Measurements from ENCODE around the gene NFIL3.

NFIL3 gene

GRCh38 chr9:91422758-91423711 lies 597 bp downstream of the NFIL3 start:
- ChIA-PET POLR2A (no interaction called here), CTCF (interaction anchor here (8.2 kb wide), 1 partner anchor 507 kb away, joined by 121 read pairs; no protein-coding TSS in a partner anchor)
- TF ChIP-seq CTCF (IDR thresholded peaks at IDR 0.05; ENCODE audit: control extremely low read depth, extremely low read depth, low read depth, missing control alignments), result peak; percentile 38
- peak; percentile 58 for DNase-seq (ENCODE audit: extremely low spot score)

- POLR2A ChIA-PET, result no interaction called here
- TF ChIP-seq CTCF (IDR thresholded peaks at IDR 0.05; ENCODE audit: control extremely low read depth, extremely low read depth, low read depth, missing control alignments), result no peak
- no peak for DNase-seq (ENCODE audit: extremely low spot score)
- CTCF ChIA-PET, result interaction anchor here (2.3 to 8.2 kb wide), 2 partner anchors 12 to 506 kb away, joined by 7 to 121 read pairs; no protein-coding TSS in a partner anchor
These were observed 1.5 kb downstream of the NFIL3 start for GRCh38 chr9:91421971-91422757.

- POLR2A ChIA-PET, result no interaction called here
- CTCF ChIA-PET, result interaction anchor here (0.8 to 2.3 kb wide), 2 partner anchors 11 to 16 kb away, joined by 3 to 7 read pairs; no protein-coding TSS in a partner anchor
- TF ChIP-seq CTCF (IDR thresholded peaks at IDR 0.05; ENCODE audit: control extremely low read depth, extremely low read depth, low read depth, missing control alignments), result peak; percentile 51
- peak; percentile 36 for DNase-seq (ENCODE audit: extremely low spot score)
These were observed 2.4 kb downstream of the NFIL3 start for GRCh38 chr9:91421128-91421765.

- TF ChIP-seq CTCF (IDR thresholded peaks at IDR 0.05; ENCODE audit: control extremely low read depth, extremely low read depth, low read depth, missing control alignments), result no peak
- CTCF ChIA-PET, result interaction anchor here (1.0 to 2.3 kb wide), 2 partner anchors 10 to 23 kb away, joined by 3 to 7 read pairs; no protein-coding TSS in a partner anchor
These were observed 3.0 kb downstream of the NFIL3 start for GRCh38 chr9:91420501-91421127.

GRCh38 chr9:91419222-91420191 lies 4.1 kb downstream of the NFIL3 start:
- POLR2A ChIA-PET, result no interaction called here

More at GRCh38 chr9:91420501-91421127, 3.0 kb downstream of the NFIL3 start:
- POLR2A ChIA-PET, result no interaction called here
- no peak for DNase-seq (ENCODE audit: extremely low spot score)

More at GRCh38 chr9:91419222-91420191, 4.1 kb downstream of the NFIL3 start:
- TF ChIP-seq CTCF (IDR thresholded peaks at IDR 0.05; ENCODE audit: control extremely low read depth, extremely low read depth, low read depth, missing control alignments), result no peak
- no peak for DNase-seq (ENCODE audit: extremely low spot score)
- CTCF ChIA-PET, result interaction anchor here (1.0 kb wide), 1 partner anchor 22 kb away, joined by 3 read pairs; no protein-coding TSS in a partner anchor
